ENCODE results near the gene CXXC5.

Gene CXXC5

DNA sequence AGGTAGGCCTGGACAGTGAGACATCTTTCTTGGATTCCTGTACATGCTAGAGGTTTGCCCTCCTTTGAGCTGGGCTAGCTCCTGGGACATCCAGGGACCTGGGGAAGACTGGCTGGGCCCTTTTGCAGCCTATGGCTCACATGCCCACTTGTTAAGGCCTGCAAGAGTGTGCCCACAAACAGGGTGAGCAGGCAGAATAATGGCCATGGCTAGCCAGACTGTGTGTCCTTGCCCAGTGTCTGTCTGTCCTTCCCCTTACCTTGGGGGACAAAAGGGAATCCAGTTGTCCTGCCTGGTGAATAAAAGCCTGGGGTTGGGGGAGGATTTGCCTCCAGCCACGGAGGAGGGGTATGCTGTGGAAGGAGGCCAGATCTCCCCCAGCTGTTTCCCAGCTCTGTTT lies 13.0 kb upstream of the CXXC5 start:
- DNase-seq (ENCODE audit: low read depth) = no peak
- H3K4me3 ChIP-seq (ENCODE audit: low read length) = no peak overlapping the region
- TF ChIP-seq CTCF (IDR thresholded peaks at IDR 0.05; ENCODE audit: insufficient read depth, low read depth, low read length, missing control alignments) = no peak

GRCh38 chr5:139635606-139636206 lies 12.4 kb upstream of the CXXC5 start:
- H3K4me3 ChIP-seq (ENCODE audit: low read length) = no peak overlapping the region
- peak; percentile 56 for TF ChIP-seq CTCF (IDR thresholded peaks at IDR 0.05; ENCODE audit: insufficient read depth, low read depth, low read length, missing control alignments)
- DNase-seq (ENCODE audit: low read depth) = peak; percentile 57

DNA sequence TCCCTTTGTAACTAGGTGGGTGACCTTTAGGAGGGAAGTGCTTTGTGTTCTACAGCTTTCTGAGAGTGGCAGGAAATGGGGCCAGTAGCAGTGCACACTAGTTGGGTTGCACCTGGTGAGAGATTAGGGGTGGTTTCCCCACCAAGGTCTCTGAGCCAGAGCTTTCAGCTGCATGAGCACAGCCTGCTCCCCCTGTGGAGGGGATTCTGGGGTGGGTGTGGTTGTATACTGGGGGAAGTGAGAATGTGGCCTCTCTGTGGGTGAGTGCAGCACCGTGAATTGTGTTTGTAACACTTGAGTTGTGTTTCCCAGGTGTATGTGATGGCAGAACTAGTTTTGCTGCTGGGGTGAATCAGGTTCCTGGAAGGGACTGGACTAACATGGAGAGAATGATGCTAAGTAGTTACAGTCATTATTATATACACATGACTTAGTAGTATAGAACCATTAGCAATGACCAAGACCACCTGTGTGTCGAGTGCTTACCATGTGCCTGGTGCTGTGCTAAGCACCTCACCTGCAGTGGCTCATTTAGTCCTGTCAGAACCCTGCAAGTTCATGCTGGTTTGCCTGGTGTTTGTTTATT lies 11.8 kb upstream of the CXXC5 start:
- no peak for TF ChIP-seq CTCF (IDR thresholded peaks at IDR 0.05; ENCODE audit: insufficient read depth, low read depth, low read length, missing control alignments)
- DNase-seq (ENCODE audit: low read depth) = peak; percentile 66
- H3K4me3 ChIP-seq (ENCODE audit: low read length) = no peak overlapping the region

- no peak overlapping the region for H3K4me3 ChIP-seq (ENCODE audit: low read length)
- no peak for TF ChIP-seq CTCF (IDR thresholded peaks at IDR 0.05; ENCODE audit: insufficient read depth, low read depth, low read length, missing control alignments)
- peak; percentile 66 for DNase-seq (ENCODE audit: low read depth)
Measured at GRCh38 chr5:139636975-139637408, 11.2 kb upstream of the CXXC5 start.

- no peak for TF ChIP-seq CTCF (IDR thresholded peaks at IDR 0.05; ENCODE audit: insufficient read depth, low read depth, low read length, missing control alignments)
- no peak overlapping the region for H3K4me3 ChIP-seq (ENCODE audit: low read length)
- DNase-seq (ENCODE audit: low read depth) = peak; percentile 52
Measured at GRCh38 chr5:139637438-139638089, 10.6 kb upstream of the CXXC5 start.

DNA sequence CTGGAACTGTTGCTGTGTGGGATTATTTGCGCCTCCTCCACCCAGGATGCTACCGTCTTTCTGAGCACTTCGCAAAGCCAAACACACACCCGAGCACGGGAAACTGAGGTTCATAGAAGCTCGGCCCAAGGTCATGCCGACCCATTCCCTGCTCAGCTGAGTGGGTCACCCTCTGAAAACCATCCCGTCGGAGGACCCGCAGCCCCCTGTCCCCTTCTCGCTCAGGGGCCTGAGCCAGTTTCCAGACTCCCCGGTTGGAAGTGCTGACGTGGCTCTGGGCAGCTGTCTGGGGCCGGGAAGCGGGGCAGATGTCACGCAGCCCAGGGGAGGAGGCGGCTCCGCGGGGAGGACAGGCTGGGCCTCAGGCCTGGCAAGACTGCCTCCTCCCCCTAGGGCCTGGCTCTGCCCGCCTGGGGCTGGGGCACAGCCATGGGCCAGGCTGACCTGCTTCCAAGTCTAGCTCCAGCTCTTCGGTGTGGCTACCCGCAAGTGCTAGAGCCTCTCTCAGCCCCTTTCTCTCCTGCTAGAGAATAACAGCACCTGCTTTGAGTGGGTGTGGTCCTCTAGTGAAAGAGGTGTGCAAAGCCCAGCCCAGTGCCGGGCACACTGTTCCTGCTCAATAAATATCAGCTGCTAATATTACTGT lies 9.9 kb upstream of the CXXC5 start:
- no peak for TF ChIP-seq CTCF (IDR thresholded peaks at IDR 0.05; ENCODE audit: insufficient read depth, low read depth, low read length, missing control alignments)
- H3K4me3 ChIP-seq (ENCODE audit: low read length) = no peak overlapping the region
- no peak for DNase-seq (ENCODE audit: low read depth)

Data from epithelial cell of esophagus (primary cell).